Measurements from ENCODE around the gene RFNG. TPM values are rescaled to one million over a fixed set of nuclear protein-coding genes. Genes with fewer than 3 reads are reported as not detected.

Gene RFNG
- total and polyA plus RNA-seq, 2 of the 13 experiments (the other 11 are each of a cell fraction or from before 2014, with no cell fraction given) = 61.4 to 64.0 TPM

DNA sequence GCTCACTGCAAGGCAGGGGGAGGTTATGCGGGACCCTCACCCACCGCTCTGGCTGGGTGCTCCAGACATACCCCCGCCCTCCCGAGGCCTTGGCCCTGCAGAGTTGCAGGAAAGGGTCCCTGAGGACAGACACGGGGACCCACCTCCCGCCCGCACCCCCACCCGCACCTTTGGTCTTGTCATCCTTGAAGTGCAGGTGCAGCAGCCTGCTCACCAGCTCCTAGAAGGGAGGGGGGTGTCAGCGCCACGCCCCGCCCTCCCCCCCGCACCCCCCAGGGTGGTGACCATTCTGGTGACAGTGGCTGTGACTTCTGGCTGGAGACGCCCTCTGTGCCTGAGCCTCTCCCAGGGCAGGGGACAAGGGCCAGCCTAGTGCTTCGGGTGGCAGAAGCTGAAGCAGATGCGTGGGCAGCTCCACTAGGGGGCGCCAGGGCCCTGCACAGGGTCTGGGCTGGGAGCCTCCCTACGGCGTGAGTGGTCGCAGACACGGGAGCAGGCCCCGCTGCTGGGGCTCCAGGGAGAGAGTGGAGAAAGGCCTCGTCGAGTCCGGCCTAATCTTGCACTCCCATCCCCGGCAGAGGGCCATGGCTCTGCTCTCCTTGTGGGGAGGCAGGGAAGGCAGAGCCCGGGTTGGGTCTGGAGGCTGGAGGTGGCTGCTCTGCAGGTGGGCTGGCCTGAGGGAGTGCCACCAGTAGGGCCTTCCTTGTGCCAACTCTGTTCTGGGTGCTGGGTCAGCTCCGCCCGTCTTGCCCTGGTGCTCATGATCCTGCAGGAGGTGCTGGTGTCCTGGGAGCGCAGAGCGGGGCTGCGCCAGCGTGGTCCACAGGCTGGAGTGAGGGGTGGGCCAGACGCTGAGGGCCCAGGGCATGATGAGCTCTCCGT is 31.7 kb downstream of the RFNG start (continued):
- no peak for TF ChIP-seq ZNF569 (CRISPR knock-in tag; IDR thresholded peaks at IDR 0.05; ENCODE audit: borderline replicate concordance)
- TF ChIP-seq, protein P1, sequence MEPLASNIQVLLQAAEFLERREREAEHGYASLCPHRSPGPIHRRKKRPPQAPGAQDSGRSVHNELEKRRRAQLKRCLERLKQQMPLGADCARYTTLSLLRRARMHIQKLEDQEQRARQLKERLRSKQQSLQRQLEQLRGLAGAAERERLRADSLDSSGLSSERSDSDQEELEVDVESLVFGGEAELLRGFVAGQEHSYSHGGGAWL (CRISPR knock-in tag; IDR thresholded peaks at IDR 0.05) = 0 out of 2 replicates have a peak, but pooled peaks have one; percentile 15
- TF ChIP-seq BORCS8-MEF2B (CRISPR knock-in tag; IDR thresholded peaks at IDR 0.05) = no peak
- TF ChIP-seq TAF15 (IDR thresholded peaks at IDR 0.05; ENCODE audit: low read depth, low read length, poor library complexity, severe bottlenecking) = peak; percentile 97
- TF ChIP-seq HCFC1 (IDR thresholded peaks at IDR 0.05; ENCODE audit: low read depth, low read length) = no peak
- TF ChIP-seq, protein P2, sequence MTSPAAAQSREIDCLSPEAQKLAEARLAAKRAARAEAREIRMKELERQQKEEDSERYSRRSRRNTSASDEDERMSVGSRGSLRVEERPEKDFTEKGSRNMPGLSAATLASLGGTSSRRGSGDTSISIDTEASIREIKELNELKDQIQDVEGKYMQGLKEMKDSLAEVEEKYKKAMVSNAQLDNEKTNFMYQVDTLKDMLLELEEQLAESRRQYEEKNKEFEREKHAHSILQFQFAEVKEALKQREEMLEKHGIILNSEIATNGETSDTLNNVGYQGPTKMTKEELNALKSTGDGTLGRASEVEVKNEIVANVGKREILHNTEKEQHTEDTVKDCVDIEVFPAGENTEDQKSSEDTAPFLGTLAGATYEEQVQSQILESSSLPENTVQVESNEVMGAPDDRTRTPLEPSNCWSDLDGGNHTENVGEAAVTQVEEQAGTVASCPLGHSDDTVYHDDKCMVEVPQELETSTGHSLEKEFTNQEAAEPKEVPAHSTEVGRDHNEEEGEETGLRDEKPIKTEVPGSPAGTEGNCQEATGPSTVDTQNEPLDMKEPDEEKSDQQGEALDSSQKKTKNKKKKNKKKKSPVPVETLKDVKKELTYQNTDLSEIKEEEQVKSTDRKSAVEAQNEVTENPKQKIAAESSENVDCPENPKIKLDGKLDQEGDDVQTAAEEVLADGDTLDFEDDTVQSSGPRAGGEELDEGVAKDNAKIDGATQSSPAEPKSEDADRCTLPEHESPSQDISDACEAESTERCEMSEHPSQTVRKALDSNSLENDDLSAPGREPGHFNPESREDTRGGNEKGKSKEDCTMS (CRISPR knock-in tag; conservative IDR thresholded peaks at IDR 0.05) = no peak
- peak; percentile 45 for TF ChIP-seq HNRNPK (IDR thresholded peaks at IDR 0.05; ENCODE audit: low read depth, low read length, poor library complexity, severe bottlenecking)
- TF ChIP-seq HNF1A (IDR thresholded peaks at IDR 0.05; ENCODE audit: low read depth) = no peak
- 0 out of 2 replicates have a peak, but pooled peaks have one; percentile 15 for TF ChIP-seq HNF1A (CRISPR knock-in tag; IDR thresholded peaks at IDR 0.05; ENCODE audit: borderline replicate concordance)
- peak; percentile 14 for TF ChIP-seq PHF5A (CRISPR knock-in tag; IDR thresholded peaks at IDR 0.05; ENCODE audit: low read depth, unreplicated experiment)
- TF ChIP-seq SP5 (CRISPR knock-in tag; IDR thresholded peaks at IDR 0.05; ENCODE audit: borderline replicate concordance, low read depth) = peak; percentile 5; the same call in 1 of the 2 replicates
- TF ChIP-seq ARID3A (IDR thresholded peaks at IDR 0.05; ENCODE audit: low read depth, low read length) = no peak
- 0 out of 2 replicates have a peak, but pooled peaks have one; percentile 6 for TF ChIP-seq KLF6 (CRISPR knock-in tag; IDR thresholded peaks at IDR 0.05)
- peak; percentile 75; the same call in 1 of the 2 replicates for TF ChIP-seq ZNF468 (CRISPR knock-in tag; IDR thresholded peaks at IDR 0.05)
- no peak for TF ChIP-seq ZFP90 (CRISPR knock-in tag; IDR thresholded peaks at IDR 0.05; ENCODE audit: borderline replicate concordance)
- TF ChIP-seq KLF16 (CRISPR knock-in tag; IDR thresholded peaks at IDR 0.05) = peak in 1 of 2 experiments; percentile 35; a peak in 1 of 4 replicates
- TF ChIP-seq, protein P3, sequence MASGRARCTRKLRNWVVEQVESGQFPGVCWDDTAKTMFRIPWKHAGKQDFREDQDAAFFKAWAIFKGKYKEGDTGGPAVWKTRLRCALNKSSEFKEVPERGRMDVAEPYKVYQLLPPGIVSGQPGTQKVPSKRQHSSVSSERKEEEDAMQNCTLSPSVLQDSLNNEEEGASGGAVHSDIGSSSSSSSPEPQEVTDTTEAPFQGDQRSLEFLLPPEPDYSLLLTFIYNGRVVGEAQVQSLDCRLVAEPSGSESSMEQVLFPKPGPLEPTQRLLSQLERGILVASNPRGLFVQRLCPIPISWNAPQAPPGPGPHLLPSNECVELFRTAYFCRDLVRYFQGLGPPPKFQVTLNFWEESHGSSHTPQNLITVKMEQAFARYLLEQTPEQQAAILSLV (CRISPR knock-in tag; IDR thresholded peaks at IDR 0.05; ENCODE audit: borderline replicate concordance) = peak; percentile 18; the same call in 1 of the 2 replicates
